ENCODE measurements around the gene SYNE2.
"Not testable (repeated sequence)": the region's sequence is repeated elsewhere in the genome, so short reads cannot be mapped to it uniquely, and the experiment has no call there.

Gene SYNE2

GRCh38 chr14:64158608-64159007 lies 305.8 kb downstream of the SYNE2 start:
- DNase-seq: no peak

- no peak for DNase-seq
Measured at GRCh38 chr14:64159588-64159987, 306.8 kb downstream of the SYNE2 start.

GRCh38 chr14:64170181-64170580 lies 317.4 kb downstream of the SYNE2 start:
- DNase-seq: no peak

- DNase-seq: no peak
Measured at GRCh38 chr14:64174922-64175782, 322.3 kb downstream of the SYNE2 start.

GRCh38 chr14:64176330-64176729 lies 323.5 kb downstream of the SYNE2 start:
- DNase-seq: no peak

GRCh38 chr14:64178814-64179213 lies 326.0 kb downstream of the SYNE2 start:
- no peak for DNase-seq

- DNase-seq: not testable (repeated sequence)
Measured at GRCh38 chr14:64182908-64183307, 330.1 kb downstream of the SYNE2 start.

- no peak for DNase-seq
Measured at GRCh38 chr14:64184103-64184729, 331.4 kb downstream of the SYNE2 start.

GRCh38 chr14:64185184-64185583 lies 332.4 kb downstream of the SYNE2 start:
- DNase-seq: no peak

- DNase-seq: no peak
Measured at GRCh38 chr14:64186231-64187129, 333.7 kb downstream of the SYNE2 start.

GRCh38 chr14:64187331-64187730 lies 334.5 kb downstream of the SYNE2 start:
- no peak for DNase-seq

GRCh38 chr14:64190974-64191502 lies 338.2 kb downstream of the SYNE2 start:
- DNase-seq: no peak

- DNase-seq: no peak
Measured at GRCh38 chr14:64191756-64192155, 339.0 kb downstream of the SYNE2 start.

GRCh38 chr14:64193821-64194220 lies 341.0 kb downstream of the SYNE2 start:
- DNase-seq: no peak

GRCh38 chr14:64194404-64194803 lies 341.6 kb downstream of the SYNE2 start:
- DNase-seq: no peak

GRCh38 chr14:64195199-64195598 lies 342.4 kb downstream of the SYNE2 start:
- DNase-seq: no peak

- no peak for DNase-seq
Measured at GRCh38 chr14:64196056-64196455, 343.3 kb downstream of the SYNE2 start.

- DNase-seq: peak; percentile 86
Measured at GRCh38 chr14:64196814-64197411, 344.1 kb downstream of the SYNE2 start.

- DNase-seq: no peak
Measured at GRCh38 chr14:64197996-64198395, 345.2 kb downstream of the SYNE2 start.

- DNase-seq: no peak
Measured at GRCh38 chr14:64198486-64198885, 345.7 kb downstream of the SYNE2 start.

- no peak for DNase-seq
Measured at GRCh38 chr14:64200170-64200569, 347.4 kb downstream of the SYNE2 start.

- no peak for DNase-seq
Measured at GRCh38 chr14:64201296-64201695, 348.5 kb downstream of the SYNE2 start.
